ENCODE data around the gene IKZF3.

GRCh38 chr17:39867880-39868553 is 3.9 kb upstream of the IKZF3 start, which contains the start of gene ZPBP2:
- no peak for TF ChIP-seq CTCF (IDR thresholded peaks at IDR 0.05; ENCODE audit: low read length)
- TF ChIP-seq EZH2 (optimal IDR thresholded peaks at IDR 0.05; ENCODE audit: low read depth, low read length) = no peak
- no peak for TF ChIP-seq EZH2phosphoT487 (IDR thresholded peaks at IDR 0.05; ENCODE audit: low read length)

All from MM.1S (cell line).